GM12864 (cell line): ENCODE results near the gene ERBB3.
"Not testable (repeated sequence)": the region's sequence is repeated elsewhere in the genome, so short reads cannot be mapped to it uniquely, and the experiment has no call there.

ENCODE experiments used
- DNase-seq: peaks from one replicate; pipeline ENCODE4 v3.0.0-alpha.2; 2011; ENCODE audit warnings: low read depth
- H3K4me3 ChIP-seq: 2 replicates; pipeline ENCODE4 v1.5.1; 2011; ENCODE audit warnings: mild to moderate bottlenecking, low read depth, low read length, control low read depth
- TF ChIP-seq, protein P1 (sequence below): IDR thresholded peaks from 2 replicates; pipeline ENCODE4 v1.5.1; 2011; ENCODE audit warnings: low read depth, mild to moderate bottlenecking, moderate library complexity, low read length, control low read depth, inconsistent platforms; ENCODE audit errors: missing control alignments

Gene ERBB3

DNA sequence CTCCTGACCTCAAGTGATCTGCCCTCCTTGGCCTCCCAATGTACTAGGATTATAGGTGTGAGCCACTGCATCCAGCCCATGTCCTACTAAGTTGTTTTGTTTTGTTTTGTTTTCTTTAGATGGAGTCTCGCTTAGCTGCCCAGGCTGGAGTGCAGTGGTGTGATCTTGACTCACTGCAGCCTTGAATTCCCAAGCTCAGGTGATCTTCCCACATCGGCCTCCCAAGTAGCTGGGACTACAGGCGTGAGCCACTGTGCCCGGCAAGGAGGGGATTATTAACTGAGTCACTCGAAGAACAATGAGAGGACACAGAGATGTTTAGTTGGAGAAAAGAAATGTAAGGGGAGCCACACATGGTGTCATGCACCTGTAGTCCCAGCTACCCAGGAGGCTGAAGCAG is 18.0 kb upstream of the ERBB3 start:
- DNase-seq, result no peak
- no peak overlapping the region for H3K4me3 ChIP-seq
- TF ChIP-seq, protein P1, sequence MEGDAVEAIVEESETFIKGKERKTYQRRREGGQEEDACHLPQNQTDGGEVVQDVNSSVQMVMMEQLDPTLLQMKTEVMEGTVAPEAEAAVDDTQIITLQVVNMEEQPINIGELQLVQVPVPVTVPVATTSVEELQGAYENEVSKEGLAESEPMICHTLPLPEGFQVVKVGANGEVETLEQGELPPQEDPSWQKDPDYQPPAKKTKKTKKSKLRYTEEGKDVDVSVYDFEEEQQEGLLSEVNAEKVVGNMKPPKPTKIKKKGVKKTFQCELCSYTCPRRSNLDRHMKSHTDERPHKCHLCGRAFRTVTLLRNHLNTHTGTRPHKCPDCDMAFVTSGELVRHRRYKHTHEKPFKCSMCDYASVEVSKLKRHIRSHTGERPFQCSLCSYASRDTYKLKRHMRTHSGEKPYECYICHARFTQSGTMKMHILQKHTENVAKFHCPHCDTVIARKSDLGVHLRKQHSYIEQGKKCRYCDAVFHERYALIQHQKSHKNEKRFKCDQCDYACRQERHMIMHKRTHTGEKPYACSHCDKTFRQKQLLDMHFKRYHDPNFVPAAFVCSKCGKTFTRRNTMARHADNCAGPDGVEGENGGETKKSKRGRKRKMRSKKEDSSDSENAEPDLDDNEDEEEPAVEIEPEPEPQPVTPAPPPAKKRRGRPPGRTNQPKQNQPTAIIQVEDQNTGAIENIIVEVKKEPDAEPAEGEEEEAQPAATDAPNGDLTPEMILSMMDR, result no peak

DNA sequence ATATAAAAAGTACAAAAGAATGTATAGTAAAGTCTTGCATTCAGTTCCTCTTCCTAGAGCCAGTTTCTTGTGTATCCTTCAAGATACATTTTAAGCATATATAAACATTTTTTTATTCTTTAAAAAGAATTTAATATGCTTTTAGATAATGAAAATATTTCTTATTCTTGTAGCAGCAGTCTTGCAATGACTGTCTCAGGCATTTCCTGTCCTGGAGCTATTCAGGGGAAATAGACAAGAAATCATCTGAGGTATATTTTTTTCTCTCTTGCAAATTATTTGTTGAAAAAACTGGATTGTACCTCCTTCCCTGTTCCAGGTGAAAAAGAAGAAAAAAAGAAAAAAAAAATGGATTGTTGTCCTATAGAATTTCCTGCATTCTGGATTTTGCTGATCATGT is 17.0 kb upstream of the ERBB3 start:
- no peak for DNase-seq
- H3K4me3 ChIP-seq, result no peak overlapping the region
- TF ChIP-seq, protein P1, result no peak

DNA sequence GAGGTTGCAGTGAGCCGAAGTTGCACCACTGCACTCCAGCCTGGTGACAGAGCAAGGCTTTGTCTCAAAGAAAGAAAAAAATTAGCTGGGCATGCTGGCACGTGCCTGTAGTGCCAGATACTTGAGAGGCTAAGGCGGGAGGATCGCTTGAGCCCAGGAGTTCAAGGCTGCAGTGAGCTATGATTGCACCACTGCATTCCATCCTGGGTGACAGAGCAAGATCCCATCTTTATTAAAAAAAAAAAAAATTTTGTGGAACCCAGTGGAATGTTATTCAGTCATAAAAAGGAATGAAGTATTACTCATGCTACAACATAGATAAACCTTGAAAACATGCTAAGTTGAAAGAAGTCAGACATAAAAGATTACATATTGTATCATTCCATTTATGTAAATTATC is 8.3 kb upstream of the ERBB3 start:
- TF ChIP-seq, protein P1, result no peak
- H3K4me3 ChIP-seq, result no peak overlapping the region
- DNase-seq, result no peak

DNA sequence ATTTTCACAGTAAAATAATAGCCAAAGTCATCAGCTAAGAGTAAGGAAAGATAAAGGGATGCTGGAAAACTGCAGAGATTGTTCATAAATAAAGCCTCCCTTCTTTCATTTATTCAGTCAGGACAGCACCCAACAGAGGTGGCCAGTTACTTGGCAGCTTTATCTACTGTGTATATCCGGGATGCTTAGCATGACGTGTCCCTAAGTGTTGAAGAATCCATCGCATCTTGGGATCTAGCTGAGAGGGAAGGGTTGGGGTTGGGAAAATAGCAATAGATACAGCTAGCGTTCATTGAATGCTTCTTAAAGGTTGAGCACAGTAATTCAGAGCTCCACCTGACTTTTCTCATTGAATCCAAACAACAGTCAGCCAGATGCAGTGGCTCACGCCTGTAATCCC is 5.6 kb upstream of the ERBB3 start:
- no peak overlapping the region for H3K4me3 ChIP-seq
- DNase-seq, result no peak
- TF ChIP-seq, protein P1, result no peak

DNA sequence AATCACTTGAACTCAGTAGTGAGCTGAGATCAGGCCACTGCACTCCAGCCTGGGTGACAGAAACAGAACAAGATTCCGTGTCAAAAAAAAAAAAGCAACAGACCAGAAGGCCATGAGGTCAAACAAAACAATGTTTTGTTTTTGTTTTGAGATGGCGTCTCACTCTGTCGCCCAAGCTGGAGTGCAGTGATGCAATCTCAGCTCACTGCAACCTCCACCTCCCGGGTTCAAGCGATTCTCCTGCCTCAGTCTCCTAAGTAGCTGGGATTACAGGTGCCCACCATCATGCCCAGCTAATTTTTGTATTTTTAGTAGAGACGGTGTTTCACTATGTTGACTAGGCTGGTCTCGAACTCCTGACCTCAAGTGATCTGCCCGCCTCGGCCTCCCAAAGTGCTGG is 2.0 kb upstream of the ERBB3 start:
- H3K4me3 ChIP-seq, DNase-seq: not testable (repeated sequence)

DNA sequence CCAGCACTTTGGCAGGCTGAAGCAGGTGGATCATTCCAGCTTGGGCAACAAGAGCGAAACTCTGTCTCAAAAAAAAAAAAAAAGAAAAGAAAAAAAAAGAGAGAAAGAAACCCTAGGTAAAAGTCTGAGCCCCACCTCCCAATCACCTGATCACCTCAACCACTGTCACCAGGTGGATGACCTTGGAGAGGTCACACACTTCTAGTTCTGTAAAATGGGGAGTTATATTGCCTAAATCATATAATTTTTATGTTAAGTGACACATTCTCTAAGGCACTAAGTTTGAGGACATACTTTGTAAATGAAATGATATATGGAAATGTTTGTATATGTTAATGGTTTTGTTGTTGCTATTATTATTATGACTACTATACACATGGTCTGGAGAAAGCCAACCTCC is 1.5 kb upstream of the ERBB3 start:
- DNase-seq, result no peak
- TF ChIP-seq, protein P1, result no peak

DNA sequence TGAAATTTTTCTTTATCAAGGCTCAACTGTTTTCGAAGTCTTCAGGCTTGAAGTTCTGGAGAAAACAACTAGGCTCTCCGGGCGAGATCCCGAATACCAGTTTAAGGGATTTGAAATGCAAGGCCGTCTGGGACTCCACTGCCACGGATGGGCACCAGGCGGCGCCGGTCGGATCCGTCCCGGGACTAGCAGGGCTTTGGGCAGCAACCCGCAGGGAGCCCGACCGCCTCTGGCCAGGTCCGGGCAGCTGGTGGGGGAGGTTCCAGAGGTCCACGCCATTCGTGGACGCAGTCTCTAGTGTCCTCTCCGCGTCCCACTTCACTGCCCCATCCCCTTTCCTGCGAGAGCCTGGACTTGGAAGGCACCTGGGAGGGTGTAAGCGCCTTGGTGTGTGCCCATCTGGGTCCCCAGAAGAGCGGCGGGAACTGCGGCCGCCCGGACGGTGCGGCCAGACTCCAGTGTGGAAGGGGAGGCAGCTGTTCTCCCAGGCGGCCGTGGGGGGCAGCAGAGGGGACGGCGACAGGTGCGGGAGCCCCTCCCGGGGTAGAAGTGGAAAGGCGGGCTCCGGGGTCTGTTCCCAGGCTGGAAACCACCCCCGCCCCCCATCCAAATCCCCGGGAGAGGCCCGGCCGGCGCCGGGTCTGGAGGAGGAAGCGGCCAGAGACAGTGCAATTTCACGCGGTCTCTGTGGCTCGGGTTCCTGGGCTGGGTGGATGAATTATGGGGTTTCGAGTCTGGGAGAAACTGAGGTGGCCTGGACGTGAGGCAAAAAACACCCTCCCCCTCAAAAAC is 838 bp upstream of the ERBB3 start:
- no peak for DNase-seq

More for the DNA sequence above, 1.5 kb upstream of the ERBB3 start:
- no peak overlapping the region for H3K4me3 ChIP-seq

More for the DNA sequence above, 838 bp upstream of the ERBB3 start:
- TF ChIP-seq, protein P1, result peak; percentile 55
- H3K4me3 ChIP-seq, result peak overlapping the region; percentile 52
